Stimulated activated CD4-positive, alpha-beta T cell treated with anti-CD3 and anti-CD28 coated beads, Interleukin-2, amount 100 ng/mL, for 48 hours (primary cell): Measurements from ENCODE around the gene FAM25G.
"Not testable (repeated sequence)": the region's sequence is repeated elsewhere in the genome, so short reads cannot be mapped to it uniquely, and the experiment has no call there.

ENCODE experiments used
- DNase-seq, 2 donors: peaks; one replicate each; pipeline ENCODE4 v3.0.0-alpha.2; 2020

Gene FAM25G

DNA sequence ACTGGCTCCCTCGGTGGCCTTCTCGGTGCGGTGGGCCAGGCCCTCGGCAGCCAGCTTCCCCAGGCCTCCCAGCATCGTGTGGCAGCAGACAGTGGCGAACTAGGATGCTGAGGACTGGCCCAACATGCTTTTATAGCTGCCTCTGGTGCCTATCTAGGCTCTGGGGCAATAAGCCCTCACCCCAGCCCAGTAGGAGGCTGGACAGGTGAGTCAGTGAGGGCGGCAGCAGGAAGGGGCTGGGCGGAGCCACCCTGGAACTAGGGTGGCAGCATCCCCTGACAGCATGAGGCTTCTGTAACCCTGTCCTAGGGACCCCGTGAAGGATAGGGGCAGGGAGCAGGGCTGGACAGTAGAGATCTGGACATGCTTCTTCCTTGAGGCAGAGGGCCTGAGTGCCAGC lies at the start of gene FAM25G:
Gene FAM25G (minus strand): TSS at position 101 of the 400 bp plus-strand sequence. CDS start 26 bp downstream, at position 75.
- DNase-seq: not testable (repeated sequence)

DNA sequence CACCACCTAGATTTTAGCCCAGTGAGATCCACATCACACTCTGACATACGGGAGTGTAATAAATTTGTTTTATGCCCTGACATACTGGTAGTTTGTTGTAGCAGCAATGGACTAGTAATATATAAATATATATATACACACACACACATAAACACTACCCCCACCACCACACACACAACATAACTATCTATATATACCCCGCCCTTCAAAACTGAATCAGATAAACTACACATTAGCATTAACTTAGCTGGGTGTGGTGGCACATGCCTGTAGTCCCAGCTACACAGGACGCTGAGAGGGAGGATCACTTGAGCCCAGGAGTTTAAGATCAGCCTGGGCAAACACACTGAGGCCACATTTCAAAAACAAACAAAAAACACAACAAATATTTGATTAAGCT lies 44.9 kb upstream of the FAM25G start:
- not testable (repeated sequence) for DNase-seq

DNA sequence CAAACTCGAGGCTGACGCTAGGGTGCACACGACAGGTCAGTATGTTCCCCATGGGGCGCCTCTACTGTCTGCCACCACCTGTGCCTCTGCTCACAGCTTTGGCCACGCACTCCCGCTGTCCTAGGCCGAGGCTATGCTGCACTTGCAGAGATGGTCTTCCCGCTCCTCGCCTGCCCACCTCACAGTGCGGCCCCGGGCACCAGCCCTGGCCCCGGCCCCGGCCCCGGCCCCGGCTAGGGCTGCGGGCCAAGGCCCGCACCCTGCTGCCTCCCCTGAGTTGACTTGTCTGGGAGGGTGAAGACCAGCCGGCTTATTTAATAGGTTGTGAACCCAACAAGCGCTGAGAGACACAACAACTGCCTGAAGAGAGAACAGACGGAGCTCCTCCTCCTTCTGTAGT lies 32.0 kb upstream of the FAM25G start, which contains the start of gene AGAP9:
Gene AGAP9 (minus strand): TSS at position 164 of the 400 bp plus-strand sequence. CDS start 112 bp downstream, at position 52.
- DNase-seq: not testable (repeated sequence)

DNA sequence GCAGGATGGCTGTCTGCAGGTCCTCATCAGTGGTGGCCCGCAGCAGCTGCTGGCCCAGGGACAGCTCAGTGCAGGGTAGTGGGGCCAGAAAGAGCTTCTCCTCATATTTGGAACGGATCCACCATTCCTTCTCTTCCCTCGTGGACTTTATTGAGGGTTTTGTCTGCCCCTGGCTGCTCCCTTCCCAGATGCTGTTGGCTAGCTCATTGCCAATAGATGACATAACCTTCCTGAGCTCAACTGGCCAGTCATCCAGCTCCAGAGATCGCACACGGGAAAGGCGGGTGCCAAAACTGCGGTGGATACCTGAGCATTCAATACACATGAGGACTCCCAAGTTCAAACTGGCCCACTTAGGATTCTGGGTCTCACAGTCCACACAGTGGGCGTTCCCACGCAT lies 10.8 kb upstream of the FAM25G start:
- not testable (repeated sequence) for DNase-seq

GRCh38 chr10:47494226-47494625 lies 2.7 kb upstream of the FAM25G start:
- not testable (repeated sequence) for DNase-seq

DNA sequence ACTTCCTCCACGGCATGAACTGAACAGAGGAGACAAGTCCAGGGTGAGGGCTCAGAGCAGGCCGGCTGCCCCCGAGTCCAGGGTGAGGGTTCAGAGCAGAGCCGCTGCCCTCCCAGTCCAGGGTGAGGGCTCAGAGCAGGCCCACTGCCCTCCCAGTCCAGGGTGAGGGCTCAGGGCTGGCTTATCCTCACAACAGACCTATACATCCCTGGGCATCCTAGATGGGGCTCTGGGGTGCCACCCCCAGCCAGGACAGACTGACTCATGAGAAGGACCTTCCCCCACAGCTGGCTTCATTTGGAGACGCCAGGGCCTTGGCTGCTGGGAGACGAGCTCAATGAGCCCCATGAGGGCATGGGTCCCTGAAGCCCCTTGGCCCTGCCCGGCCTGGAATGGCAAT lies 1.9 kb downstream of the FAM25G start:
- not testable (repeated sequence) for DNase-seq

DNA sequence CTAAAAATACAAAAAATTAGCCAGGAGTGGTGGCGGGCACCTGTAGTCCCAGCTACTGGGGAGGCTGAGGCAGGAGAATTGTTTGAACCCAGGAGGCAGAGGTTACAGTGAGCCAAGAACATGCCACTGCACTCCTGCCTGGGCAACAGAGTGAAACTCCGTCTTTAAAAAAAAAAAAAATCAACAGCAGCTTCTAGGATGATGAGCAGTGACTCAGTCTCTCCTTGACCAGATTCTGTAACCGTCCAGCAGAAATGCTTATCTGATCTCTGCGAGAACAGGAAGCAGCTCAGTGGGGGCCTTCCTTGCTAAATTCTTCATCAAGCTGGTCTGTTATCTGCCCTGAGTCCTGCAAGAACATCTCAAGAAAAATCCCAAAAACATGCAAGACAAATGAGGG lies 5.6 kb downstream of the FAM25G start:
- not testable (repeated sequence) for DNase-seq

GRCh38 chr10:47484786-47485185 lies 6.7 kb downstream of the FAM25G start:
- DNase-seq: not testable (repeated sequence)

DNA sequence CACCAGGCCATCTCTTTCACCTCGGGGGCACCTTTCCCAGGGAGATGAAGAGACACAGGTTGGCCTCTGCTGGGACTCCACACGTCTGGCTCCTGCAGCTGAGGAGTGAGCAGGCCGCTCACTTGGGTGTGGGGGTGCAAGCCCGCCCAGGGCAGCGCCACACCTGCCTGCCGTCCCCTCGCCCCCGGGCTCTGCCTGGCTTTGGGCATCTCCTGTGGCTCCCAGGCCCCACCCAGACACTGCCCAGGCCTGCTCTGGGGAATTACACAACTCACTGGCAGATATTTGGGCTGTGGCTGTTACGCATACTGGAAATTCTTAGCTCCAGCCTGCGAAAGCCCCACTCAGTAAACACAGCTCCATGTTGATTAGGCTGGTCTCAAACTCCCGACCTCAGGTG lies 7.6 kb downstream of the FAM25G start, which contains the start of gene ANXA8:
Gene ANXA8 (minus strand): TSS at position 193 of the 400 bp plus-strand sequence. CDS start 182 bp downstream, at position 11.
- not testable (repeated sequence) for DNase-seq

DNA sequence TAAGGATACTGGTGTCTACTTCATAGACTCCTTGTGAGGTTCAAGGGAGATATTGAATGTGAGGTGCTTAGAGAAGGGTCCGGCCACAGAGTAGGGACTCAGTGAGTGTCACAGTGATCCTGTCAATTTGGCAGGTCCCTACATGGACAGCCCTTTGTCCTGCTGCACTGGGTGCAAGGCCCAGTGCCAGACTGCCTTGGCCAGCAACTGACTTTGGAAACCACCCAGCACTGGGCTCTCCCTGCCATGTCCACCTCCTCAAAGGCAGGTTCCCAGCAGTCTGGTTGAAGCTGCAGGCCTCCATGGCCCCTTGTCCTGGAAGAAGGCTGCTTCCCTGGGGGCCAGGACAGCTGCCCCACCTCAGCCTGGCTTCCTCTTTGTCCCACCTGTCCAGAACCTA lies 9.1 kb downstream of the FAM25G start:
- not testable (repeated sequence) for DNase-seq

DNA sequence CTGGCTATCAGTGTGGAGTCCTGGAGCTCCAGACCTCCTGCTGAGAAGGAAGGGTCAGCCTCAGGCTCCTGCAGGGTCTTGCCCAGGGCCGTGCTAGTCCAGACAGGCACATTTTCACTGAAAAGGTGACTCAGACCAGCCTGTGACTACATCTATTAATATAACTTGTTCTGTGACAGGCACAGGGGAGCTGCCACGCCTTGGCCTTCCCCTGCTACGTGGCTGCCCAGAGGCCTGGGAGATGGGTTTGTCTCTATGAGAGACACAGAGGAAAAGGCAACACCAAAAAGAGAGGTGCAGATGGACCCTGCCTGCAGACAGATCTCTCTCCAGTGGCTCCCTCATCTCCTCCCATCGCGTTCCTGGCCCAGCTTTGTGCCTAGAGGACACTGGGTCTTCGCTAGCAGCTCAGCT lies 9.7 kb downstream of the FAM25G start:
- not testable (repeated sequence) for DNase-seq

DNA sequence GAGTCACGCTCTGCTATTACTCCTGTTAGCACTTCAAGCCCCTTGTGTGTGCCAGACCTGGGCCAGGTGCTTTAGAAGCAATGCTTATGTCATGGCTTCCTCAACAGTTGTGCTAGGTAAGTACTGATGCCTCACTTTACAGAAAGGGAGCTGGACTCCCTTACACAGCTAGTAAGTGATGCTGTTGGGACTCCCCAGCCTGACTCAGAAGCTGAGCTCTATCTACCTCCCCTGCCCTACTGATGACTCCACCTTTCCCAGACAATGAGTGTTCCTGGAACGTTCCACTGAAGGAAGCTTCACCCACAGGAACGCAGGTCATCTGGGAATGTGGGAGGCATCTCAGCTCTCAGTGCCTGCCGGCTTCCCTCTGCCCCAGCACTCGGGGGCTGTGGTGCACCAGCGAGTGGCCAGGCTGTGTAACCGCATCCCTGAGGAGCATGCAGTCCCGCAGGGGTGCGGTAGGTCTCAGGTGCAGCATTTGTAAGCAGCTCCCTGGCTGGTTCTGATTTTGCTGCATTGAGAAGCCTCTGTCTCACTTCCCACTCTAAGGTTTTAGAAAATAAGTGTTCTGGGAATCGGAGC lies 10.2 kb downstream of the FAM25G start:
- DNase-seq: not testable (repeated sequence)

GRCh38 chr10:47480133-47480532 lies 11.4 kb downstream of the FAM25G start:
- DNase-seq: not testable (repeated sequence)

- not testable (repeated sequence) for DNase-seq
These were observed 13.4 kb downstream of the FAM25G start for GRCh38 chr10:47478114-47478513.

GRCh38 chr10:47477078-47477477 lies 14.4 kb downstream of the FAM25G start:
- DNase-seq: not testable (repeated sequence)

DNA sequence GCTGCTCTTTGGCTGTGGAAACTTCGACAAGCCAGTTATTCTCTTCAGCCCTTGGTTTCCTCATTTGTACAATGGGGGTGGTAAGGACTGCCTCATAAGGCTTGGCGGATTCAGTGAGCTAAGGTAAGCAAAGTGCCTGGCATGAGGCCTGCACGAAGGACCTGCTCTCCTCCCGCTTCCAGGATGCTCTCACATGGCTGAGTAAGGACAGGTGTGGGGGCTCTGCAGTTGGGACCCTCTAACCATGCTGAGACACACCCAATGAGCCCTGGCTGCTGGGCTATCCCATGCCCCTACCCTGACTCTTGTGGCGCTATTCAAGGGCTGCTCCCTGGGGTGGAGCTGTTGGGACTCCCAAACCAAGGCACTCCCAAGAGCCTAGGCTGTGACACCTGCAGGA lies 16.4 kb downstream of the FAM25G start:
- DNase-seq: not testable (repeated sequence)

- not testable (repeated sequence) for DNase-seq
These were observed 18.0 kb downstream of the FAM25G start for GRCh38 chr10:47473516-47473915.

GRCh38 chr10:47472647-47473046 lies 18.9 kb downstream of the FAM25G start:
- not testable (repeated sequence) for DNase-seq

- DNase-seq: not testable (repeated sequence)
These were observed 19.4 kb downstream of the FAM25G start for GRCh38 chr10:47472072-47472471.

GRCh38 chr10:47468731-47469528 lies 22.6 kb downstream of the FAM25G start:
- DNase-seq: not testable (repeated sequence)

GRCh38 chr10:47467957-47468356 lies 23.5 kb downstream of the FAM25G start:
- not testable (repeated sequence) for DNase-seq

DNA sequence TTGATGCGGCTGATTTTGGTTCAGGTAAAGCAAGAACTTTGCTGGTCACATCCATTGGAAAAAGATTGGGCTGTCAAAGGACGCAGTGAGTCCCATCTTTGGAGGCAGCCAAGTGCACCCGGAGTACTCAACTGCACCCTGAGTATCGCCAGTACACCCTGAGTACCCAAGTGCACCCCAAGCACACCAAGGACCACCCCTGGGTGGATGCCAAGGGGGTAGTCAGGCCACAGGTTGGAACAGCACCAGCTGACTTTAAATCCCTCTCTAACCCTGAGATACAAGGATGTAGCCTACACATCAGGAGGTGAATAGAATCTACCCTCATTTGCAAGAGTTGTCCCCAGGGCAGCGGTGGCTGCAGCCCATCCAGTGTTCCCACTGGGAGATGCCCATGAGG lies 24.0 kb downstream of the FAM25G start:
- not testable (repeated sequence) for DNase-seq

DNA sequence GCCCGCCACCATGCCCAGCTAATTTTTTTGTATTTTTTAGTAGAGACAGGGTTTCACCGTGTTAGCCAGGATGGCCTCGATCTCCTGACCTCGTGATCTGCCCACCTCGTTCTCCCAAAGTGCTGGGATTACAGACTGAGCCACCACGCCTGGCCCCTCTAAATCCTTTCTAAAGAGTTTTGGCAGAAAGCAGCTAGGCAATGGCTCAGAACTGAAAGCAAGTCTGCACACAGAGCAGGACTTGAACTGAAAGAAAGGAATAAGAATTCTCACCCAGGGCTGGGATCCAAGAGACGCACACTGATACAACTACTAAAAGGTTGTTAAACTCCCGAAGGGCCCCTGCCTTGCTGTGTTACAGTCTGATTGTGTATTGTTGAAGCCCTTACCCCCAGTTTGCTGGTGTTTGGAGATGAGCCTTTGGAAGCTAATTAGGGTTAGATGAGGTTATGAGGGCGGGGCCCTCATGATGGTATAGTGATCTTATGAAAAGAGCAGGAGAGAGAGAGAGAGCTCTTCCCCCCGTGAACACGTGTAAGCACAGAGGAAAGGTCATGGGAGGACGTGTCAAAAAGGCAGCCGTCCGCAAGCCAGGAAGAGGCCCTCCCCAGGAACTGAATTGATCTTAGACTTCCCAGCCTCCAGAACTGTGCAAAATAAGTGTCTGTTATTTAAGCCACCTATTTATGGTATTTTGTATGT lies 26.1 kb downstream of the FAM25G start:
- DNase-seq: not testable (repeated sequence)
